NCI-H2081 (cell line): ENCODE data around the gene HDAC8.
"Not testable (repeated sequence)": the region's sequence is repeated elsewhere in the genome, so short reads cannot be mapped to it uniquely, and the experiment has no call there.

ENCODE experiments used
- DNase-seq, 2 experiments: peaks; one replicate each; lab custom pipeline; 2025; lab: John Stamatoyannopoulos, UW

Gene HDAC8

DNA sequence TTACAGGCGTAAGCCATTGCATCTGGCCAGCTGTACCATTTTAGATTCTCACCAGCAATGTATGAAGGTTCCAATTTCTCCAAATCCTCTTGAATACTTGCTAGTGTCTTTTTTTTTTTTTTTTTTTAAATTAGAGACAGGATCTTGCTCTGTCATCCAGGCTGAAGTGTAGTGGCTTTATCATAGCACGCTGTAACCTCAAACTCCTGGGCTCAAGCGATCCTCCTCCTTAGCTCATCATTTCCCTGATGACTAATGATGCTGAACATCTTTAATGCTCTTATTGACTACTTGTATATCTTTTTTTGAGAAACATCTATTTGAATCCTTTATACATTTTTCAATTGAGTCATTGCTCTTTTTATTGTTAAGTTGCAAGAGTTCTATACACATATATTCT lies 40.3 kb downstream of the HDAC8 start:
- DNase-seq = no peak

DNA sequence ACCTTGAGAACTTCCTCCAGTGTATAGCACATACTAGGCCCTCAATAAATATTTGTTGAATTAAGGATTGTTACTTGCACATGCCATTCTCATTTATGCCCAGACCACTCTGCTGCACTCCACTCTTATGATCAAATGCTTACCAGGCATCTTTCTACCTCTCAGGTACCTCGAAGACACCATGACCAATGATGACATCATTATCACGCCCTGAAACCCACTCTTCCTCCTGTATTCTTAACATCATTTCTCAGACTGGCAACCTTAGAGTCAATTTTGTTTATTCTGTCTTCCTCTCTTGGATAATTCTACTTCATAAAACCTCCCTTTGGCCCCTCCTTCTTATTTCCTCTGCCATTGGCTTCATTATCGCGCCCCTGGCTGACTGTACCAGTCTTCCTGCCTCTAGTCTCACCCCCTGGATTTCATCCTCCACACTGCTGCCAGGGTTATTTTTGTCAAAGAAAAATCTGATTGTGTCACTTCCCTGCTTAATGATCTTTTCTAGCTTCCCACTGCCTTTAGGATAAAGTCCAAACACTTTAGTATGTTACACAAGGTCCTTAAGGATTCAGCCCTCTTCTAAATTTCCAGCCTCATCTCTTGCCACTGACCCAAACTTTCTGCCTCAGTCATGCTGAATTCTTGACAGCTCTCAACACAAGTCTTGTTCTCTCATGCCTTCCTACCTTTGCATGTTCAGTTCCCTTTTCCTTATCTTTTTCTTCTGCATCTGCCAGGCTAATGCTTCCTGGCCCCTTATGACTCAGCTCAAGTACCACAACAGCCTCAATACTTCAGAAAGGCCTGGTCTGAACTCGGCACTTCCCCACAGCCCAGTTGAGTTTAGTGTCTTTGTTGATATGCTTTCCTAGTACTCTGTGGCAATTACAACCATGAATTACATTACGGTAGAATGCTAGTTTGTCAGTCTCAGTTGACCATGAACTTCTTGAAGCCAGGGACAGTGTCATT lies 45.8 kb downstream of the HDAC8 start:
- DNase-seq = no peak

DNA sequence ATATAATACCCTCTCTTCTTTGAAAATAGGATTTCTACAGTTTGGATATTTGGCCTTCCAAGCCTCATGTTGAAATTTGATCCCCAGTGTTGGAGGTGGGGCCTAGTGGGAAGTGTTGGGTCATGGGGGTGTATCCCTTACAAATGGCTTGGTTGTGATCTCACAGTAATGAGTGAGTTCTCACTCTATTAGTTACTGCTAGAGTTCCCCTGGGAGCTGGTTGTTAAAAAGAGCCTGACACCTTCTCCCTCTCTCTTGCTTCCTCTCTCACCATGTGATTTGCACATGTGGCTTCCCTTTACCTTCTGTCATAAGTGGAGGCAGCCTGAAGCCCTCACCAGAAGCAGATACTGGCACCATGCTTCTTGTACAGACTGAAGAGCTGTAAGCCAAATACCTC lies 73.9 kb downstream of the HDAC8 start:
- DNase-seq = no peak

DNA sequence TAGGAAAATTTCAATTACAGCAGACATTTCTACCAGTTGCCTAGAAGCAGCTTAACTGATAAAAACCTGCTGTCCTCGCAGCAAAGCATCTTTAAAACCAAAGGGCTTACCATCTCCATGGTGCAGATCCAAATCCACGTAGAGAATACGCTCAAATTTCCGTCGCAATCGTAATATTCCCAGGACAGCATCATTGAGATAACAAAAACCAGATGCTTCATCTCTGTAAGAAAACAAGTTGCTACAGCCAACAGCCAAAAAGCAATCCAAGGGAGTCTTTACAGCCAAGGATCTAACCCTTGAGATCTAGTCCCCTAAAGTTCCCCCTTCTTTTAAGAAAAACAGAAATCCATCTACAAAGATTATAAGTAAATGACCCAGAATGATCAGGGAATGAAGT lies 77.6 kb downstream of the HDAC8 start:
- DNase-seq = no peak

DNA sequence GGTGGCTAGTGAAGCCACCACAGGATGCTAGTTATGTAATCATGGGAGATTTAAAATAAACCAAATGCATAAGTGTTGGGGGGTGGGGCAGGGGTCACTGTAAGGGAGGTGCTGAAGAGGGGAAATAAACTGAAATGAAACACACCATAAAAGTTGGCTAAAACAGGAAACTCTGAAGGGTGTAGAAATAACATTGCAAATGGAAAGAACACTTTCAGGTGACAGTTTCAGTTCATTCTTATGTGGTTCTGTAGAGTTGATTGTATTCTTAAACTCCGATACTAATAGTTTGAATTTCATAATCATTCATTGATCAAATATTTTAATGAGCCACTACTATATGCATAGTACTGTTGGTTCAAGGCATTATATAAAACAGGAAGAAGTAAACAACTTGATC lies 80.1 kb downstream of the HDAC8 start:
- DNase-seq = no peak

DNA sequence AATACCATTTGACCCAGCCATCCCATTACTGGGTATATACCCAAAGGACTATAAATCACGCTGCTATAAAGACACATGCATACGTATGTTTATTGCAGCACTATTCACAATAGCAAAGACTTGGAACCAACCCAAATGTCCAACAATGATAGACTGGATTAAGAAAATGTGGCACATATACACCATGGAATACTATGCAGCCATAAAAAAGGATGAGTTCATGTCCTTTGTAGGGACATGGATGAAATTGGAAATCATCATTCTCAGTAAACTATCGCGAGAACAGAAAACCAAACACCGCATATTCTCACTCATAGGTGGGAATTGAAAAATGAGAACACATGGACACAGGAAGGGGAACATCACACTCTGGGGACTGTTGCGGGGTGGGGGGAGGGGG lies 82.4 kb downstream of the HDAC8 start:
- DNase-seq = not testable (repeated sequence)

DNA sequence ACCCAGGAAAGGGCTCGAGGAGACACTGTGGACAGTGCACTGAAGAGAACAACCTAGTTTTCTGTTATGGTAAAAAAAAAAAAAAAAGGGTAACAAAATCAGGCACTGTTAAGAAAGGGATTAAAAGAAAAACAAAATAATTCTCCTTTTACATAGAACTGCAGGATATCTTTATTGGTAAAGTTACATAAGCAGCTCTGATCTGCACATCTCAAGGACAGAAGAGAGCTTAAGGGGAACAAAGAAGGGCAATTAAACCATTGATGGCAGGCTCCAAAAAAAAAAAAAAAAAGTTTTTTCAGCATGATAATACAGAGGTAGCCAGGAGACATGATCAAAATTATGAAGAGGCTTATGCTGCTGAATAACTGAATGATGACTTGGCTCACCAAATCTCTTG lies 85.0 kb downstream of the HDAC8 start:
- no peak for DNase-seq

DNA sequence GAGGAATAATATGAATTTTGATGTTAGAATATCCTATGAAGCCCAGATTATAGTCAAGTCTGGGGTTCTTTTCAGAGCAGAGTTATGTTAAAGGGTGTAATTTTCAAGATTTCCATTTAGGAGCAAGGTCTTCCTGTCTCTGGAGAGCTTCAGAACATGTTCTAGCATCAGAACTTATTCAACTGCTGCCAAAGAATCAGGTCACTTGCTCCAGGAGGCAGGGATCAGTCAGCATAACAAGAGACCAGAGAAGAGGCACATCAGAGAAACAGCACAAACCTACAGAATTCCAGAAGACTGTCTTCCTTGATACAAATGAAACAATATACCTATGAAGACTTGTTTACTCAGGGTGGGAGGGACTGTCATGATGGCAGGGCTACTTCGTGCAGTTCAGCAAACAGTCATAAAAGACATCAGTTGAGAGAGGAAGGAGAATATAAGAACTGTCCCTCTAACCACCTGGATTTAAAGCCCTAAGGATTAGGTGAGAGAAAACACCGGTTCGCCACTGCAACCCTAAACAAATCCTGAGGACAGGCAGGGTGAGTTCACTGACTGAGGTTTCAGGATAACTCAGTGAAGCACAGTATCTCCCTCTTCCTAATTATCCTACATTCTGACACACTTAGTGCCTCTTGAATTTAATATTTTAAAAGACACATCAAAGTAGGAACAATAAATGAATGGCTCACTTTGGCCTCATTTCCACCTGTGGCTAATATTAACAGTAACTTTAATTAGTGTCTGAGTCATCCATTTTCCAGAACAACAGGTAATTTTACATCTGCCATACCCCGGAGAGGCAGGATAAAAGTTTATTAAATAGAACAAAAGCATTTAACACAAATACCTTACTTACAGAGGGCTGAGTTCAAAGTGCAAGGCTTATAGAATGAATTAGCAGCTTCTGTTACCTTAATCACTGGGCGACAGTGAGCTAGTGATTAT lies 93.0 kb downstream of the HDAC8 start:
- DNase-seq = no peak

DNA sequence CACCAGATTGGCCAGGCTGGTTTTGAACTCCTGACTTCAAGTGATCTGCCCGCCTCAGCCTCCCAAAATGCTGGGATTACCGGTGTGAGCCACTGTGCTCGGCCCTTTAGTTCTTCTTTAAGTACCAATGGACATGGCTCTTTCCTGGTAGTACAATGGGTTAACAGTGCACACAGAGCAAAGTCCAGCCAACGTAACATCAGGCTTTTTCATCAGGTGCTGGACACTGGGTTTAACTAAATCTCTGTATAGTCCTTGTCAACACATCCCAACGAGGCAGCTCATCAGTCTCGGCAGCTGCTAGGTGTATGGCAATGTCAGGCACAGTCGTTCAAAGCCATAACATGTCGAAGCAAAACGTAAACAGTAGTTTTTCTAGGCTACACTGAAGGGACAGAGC lies 93.8 kb downstream of the HDAC8 start:
- no peak for DNase-seq

DNA sequence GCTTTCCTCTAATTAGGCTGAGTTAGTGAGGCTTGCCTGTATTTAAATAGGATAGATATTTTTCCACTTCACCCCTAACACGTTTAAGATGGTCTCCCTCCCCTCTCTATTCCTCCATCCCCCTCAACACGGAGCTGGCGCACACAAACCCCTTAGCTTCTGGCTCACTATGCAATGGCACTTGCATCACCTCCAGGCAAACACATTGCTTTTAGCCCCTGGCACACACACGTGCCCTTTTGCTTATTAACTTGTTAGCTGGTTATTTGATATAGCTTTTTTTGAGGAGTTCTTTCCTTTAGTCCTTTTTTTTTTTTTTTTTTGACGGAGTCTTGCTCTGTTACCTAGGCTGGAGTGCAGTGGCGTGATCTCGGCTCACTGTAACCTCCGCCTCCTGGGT lies 94.3 kb downstream of the HDAC8 start:
- no peak for DNase-seq

DNA sequence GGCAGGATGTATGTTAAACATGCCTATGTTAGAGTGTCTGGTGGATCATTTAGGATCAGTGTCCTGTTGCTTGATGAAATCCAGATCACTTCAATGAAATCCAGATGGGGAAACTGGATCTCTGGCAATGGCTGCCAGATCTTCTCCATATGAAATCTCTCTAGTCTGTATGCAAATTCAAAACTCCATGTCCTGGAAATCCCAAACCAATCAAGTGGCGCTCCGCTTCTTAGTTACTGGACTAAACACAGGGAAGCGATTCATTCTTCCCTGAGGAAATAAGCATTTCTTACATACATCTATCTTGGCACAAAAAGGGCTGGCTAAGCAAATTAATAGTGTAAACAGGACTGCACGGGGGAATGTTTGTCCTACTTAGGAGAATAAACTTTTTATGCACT lies 94.9 kb downstream of the HDAC8 start:
- no peak for DNase-seq

DNA sequence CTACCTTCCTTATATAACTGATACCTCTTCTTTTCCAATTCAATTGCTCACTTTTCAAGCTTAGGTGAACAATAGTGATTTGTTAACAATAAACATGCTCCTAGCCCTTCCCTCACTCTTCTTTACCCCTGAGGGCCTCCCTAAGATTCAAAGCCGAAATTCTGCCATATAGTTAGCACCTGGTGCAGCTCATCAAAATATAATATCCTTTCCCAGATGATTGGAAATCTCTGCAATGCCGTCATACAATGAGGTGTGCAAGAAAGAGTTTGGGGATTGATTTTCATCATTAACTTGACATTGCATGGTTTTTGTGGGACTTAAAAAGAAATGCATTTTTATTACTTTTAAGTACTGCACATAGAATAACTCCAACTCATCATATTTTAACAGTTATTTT lies 95.3 kb downstream of the HDAC8 start:
- no peak for DNase-seq

DNA sequence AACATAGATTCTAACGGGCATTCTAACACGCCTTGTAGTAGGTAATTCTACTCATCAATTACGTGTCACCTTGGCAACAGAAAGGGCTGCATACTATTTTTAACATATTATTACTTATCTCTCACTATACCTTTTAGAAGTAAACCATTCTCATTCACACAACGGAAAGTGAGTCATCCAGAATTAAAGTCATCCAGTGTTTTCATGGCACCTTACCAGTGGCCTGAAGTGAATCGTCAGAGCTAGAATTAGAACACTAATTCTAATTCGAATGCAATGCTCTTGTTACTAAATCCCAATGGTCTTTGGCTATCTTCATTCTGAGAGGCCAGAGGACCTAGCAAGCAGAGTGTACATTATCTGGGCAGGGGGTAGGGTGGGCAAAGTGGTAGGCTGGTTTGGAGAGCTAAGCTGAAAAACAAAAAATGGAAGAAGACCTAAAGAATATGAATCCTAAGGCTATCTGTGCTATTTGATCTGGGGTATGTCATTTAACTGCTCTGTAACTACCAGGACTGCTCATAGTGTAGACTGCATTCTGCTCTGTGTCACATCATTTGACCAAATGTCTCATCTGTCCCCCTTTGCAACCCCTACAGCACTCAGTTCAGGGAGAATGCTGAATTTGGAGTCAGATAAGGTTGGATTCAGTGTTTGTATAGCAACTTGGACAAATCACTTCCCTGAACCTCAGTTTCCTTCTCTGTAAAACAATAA lies 96.5 kb downstream of the HDAC8 start:
- no peak for DNase-seq

DNA sequence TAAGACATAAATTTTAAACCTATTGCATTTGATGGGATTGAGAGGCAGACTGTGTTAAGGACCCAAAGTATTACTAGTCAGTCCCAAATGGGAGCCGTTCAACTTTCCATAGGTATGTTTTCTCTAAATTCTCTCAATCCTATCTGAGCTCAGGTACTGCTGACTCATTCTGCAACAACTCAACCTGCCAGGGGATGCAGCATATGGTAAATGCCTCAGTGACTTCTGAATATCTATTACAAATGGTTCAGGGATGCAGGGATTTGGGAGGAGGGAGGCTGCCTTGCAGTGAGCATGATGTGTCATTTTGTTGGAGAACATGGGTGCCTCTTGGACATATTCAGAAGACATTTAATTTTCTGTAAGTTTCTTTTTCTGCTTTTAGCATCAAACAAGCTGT lies 97.3 kb downstream of the HDAC8 start:
- no peak for DNase-seq

DNA sequence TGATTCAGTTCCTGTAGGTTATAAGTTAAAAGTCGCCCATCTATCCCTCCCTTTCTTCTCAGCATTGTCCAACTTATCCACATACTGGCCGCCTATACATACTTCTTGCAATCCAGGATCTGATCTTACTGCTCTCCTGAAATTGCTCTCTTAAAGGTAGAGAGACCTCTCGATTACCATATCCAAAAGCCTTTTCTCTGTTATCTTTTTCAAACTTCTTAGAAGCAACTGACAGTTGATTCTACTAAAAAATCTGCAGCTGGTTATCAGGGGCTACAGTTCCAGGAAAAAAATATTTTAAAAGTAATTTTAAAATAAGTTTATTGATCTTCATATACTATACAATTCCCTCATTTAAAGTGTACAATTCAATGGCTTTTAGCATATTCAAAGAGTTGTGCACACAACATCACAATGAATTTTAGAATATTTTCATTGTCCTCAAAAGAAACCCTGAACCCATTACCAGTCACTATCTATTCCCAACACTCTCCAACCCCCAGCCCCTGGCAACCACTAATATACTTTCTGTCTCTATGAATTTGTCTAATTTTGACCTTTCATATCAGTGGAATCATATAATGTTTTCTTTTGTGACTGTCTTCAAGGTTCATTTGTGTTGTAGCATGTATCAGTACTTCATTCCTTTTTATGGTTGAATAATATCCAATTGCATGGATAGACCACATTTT lies 102.0 kb downstream of the HDAC8 start:
- DNase-seq = no peak

DNA sequence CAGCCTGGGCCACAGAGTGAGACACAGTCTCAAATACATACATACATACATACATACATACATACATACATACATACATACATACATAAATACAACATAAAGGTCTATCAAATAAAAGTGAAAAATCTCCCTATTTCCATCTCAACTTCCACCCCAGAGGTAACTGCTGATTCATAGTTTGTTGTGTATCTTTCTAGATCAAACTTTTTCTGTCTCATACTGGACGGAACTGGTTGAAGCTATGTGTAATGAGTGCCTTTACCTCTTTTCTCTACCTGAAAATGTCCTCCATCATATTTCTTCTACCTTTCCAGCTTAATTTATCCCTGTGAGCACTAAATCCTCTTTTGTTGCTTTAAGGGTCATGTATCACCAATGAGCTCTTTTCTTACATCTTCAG lies 102.5 kb downstream of the HDAC8 start:
- DNase-seq = no peak

DNA sequence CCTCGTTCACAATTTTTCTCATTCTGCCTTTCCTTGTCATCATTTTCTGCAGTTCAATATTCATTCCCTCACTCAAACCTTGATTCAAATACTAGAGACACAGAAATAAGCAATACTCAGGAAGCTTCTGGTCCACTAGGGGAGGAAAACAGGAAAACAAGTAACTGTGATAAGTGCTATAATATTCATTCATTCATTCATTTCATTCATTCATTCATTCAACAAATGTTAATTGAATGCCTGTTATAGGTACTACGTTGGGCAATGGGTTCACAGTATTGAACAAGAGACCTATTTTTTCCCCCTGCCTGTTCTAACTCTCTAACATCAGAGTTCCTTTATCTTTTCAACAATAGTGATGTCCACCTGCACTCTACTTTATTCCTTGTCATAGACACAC lies 104.0 kb downstream of the HDAC8 start:
- no peak for DNase-seq

DNA sequence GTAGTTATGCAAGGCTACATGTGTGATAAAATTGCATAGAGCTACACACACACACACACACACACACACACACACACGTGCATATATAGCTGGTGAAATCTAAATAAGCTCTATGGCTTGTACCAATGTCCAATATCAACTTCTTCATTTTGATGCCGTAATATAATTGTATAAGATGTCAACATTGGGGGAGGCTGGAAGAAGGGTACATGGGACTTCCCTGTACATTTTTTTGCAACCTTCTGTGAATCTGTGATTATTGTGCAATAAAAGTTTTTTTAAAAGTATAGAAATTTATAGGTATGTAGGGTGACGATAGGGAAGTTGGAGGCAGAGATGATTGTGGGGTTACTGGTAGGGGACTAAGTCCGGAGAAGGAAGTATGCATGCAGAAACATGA lies 105.5 kb downstream of the HDAC8 start:
- DNase-seq = no peak

DNA sequence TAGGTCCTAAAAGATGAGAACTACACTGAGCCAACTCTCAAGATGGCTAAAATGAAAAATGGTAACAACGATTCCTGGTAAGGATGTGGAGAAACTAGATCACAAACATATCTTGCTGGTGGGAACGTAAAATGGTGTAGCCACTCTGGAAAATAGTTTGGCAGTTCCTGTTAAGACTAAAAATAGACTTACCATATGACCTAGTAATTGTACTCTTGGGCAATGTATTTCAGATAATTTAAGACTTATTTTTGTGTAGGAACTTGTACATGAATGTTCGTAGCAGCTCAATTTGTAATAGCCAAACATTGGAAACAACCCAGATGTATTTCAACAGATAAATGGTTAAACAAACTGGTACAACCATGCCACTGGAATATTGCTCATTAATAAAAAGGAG lies 106.2 kb downstream of the HDAC8 start:
- DNase-seq = no peak

DNA sequence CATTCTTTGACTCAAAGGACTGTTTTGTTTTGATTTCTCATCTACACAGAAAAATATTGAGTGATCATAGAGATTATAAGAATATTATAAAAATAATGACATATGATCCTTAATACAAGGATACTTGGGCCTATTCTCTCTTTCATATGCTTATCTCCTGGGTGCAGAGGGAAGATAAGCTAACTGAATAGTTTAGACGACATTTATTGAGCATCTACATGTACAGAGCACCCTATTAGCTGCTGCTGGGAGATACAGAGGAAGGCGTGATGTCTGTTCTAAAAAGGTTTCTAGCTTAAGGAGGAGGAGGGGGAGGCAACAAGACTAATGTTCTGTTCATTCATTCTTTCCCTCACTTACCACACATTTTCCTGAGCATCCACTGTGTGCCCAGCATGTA lies 106.8 kb downstream of the HDAC8 start:
- DNase-seq = no peak

DNA sequence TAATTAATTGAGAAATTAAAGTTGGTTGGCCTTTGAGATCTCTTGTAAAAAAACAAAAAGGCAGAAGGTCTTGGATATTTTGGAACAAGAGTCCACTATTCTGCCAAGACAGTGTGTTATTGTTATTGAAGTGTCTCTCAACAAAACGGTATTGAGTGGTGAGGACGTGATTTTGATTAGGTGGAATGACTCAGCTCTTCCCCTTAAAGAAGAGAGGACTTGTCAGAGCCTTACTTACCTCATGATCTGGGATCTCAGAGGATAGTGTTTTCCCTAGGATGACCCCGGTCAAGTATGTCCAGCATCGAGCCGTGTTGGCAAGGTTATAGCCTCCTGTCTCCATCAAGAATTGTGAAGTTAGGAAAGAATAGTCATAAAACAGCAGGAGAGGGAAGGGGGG lies 110.9 kb downstream of the HDAC8 start:
- no peak for DNase-seq

DNA sequence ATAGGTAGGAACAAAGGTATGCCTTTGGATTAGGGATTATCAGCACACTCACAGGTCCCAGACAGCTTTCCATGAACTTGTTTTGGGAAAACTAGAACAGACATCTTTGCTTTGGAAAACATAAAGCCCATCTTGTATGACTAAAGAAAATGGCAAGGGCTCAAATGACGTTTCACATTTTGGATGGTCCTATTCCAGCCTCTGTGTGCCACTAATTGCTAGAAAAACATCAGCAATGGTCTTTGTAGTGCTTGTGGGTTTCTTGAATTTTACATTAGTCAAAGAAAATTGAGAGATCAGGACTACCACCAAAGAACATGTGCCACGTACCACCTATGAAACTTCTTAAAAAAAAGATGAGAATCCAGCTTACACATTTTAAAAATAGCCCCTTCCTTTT lies 111.4 kb downstream of the HDAC8 start:
- DNase-seq = no peak
